ENCODE measurements around the gene DNAJA1.

Gene DNAJA1

DNA sequence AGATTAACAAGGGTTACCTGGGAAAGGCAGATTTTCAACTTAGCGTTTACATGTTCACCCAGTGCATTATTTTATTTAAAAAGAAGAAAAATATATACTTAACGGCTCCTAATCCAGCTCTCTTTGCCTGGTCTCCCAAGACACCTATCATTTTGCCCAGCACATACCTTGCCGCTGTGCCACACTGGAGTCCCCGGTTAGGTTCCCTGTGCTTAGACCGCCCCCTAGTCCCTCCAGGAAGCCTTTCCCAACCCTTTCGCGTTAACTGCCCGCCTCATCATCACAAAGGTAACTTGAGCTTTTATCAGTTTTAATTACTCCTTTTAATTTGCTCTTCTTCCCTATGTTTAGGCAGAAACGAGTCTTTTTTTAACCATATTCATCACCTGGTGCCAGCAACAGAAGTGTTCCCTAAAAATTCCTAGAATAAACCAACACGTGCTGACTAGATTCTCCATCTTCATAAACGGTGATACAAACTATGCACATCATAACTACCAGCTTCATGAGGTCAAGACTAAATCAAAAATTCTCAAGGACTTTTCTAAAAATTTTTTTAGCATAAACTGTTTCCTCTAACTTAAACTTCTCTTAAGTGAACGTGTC, 19.7 kb downstream of the DNAJA1 start:
- Histone ChIP-seq H3K4me2 (ENCODE audit: low read length) (peak overlapping the region; percentile 75), H3K9me2 (ENCODE audit: low read depth, low read length) (no peaks in the 10 kb centered on the region), H2AFZ (ENCODE audit: low read length) (0 out of 2 replicates have a peak overlapping the region, but pooled peaks have one; percentile 23), H3K4me3 (ENCODE audit: low read depth, low read length, poor library complexity, severe bottlenecking) (peak overlapping the region; percentile 64), H3K79me2 (ENCODE audit: insufficient read depth, low read length) (no peaks in the 10 kb centered on the region), H3K27me3 (ENCODE audit: insufficient read depth, low read length) (no peaks in the 10 kb centered on the region), H3K9ac (ENCODE audit: low read length) (peak overlapping the region; percentile 69), H3K9me3 (ENCODE audit: low read length) (no peaks in the 10 kb centered on the region), H3K36me3 (ENCODE audit: insufficient read depth, low read length) (peaks cover 37% of the 10 kb centered on the region), H3K27ac (ENCODE audit: low read depth, low read length, poor library complexity, severe bottlenecking) (peak overlapping the region; percentile 73), H3K4me1 (ENCODE audit: insufficient read depth, low read length, severe bottlenecking) (peaks cover 18% of the 10 kb centered on the region), H4K20me1 (ENCODE audit: insufficient read depth, low read length) (no peaks in the 10 kb centered on the region), H3F3A (ENCODE audit: insufficient read depth, low read length) (peaks cover 20% of the 10 kb centered on the region; the same call in 1 of the 2 replicates)
- TF ChIP-seq, protein P1, sequence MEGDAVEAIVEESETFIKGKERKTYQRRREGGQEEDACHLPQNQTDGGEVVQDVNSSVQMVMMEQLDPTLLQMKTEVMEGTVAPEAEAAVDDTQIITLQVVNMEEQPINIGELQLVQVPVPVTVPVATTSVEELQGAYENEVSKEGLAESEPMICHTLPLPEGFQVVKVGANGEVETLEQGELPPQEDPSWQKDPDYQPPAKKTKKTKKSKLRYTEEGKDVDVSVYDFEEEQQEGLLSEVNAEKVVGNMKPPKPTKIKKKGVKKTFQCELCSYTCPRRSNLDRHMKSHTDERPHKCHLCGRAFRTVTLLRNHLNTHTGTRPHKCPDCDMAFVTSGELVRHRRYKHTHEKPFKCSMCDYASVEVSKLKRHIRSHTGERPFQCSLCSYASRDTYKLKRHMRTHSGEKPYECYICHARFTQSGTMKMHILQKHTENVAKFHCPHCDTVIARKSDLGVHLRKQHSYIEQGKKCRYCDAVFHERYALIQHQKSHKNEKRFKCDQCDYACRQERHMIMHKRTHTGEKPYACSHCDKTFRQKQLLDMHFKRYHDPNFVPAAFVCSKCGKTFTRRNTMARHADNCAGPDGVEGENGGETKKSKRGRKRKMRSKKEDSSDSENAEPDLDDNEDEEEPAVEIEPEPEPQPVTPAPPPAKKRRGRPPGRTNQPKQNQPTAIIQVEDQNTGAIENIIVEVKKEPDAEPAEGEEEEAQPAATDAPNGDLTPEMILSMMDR (IDR thresholded peaks at IDR 0.05; ENCODE audit: low read length): peak; percentile 23; the same call in 1 of the 2 replicates
- no peak for TF ChIP-seq EZH2 (IDR thresholded peaks at IDR 0.05; ENCODE audit: borderline replicate concordance, low read length)

DNA sequence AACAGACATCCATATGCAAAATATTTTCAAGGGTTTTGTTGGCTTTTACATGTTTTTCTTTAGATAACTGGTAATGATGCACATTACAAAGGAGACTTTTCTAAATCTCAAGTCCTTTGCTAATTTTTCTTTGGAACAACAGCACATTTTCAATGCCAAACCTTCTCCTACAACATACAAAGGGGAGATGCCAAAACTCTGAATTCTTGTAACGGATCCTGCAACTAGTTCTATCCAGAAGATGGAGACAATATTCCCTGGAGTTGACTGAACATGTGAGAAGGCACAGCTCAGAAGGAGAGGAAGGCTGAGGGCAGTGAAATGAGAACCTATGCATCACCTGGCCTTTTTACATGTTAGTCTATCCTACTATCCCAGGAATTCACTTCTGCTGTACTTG, 21.0 kb downstream of the DNAJA1 start:
- Histone ChIP-seq H3K9ac (ENCODE audit: low read length) (no peak overlapping the region), H3K27ac (ENCODE audit: low read depth, low read length, poor library complexity, severe bottlenecking) (no peak overlapping the region), H3K9me3 (ENCODE audit: low read length) (no peaks in the 10 kb centered on the region), H3K4me3 (ENCODE audit: low read depth, low read length, poor library complexity, severe bottlenecking) (no peak overlapping the region), H3K27me3 (ENCODE audit: insufficient read depth, low read length) (no peaks in the 10 kb centered on the region), H2AFZ (ENCODE audit: low read length) (no peak overlapping the region), H3K9me2 (ENCODE audit: low read depth, low read length) (no peaks in the 10 kb centered on the region), H3K36me3 (ENCODE audit: insufficient read depth, low read length) (peaks cover 31% of the 10 kb centered on the region), H3K4me2 (ENCODE audit: low read length) (no peak overlapping the region), H3F3A (ENCODE audit: insufficient read depth, low read length) (peaks cover 20% of the 10 kb centered on the region; the same call in 1 of the 2 replicates), H4K20me1 (ENCODE audit: insufficient read depth, low read length) (no peaks in the 10 kb centered on the region), H3K4me1 (ENCODE audit: insufficient read depth, low read length, severe bottlenecking) (peaks cover 18% of the 10 kb centered on the region), H3K79me2 (ENCODE audit: insufficient read depth, low read length) (no peaks in the 10 kb centered on the region)
- no peak for TF ChIP-seq EZH2 (IDR thresholded peaks at IDR 0.05; ENCODE audit: borderline replicate concordance, low read length)
- TF ChIP-seq, protein P1 (IDR thresholded peaks at IDR 0.05; ENCODE audit: low read length): no peak

DNA sequence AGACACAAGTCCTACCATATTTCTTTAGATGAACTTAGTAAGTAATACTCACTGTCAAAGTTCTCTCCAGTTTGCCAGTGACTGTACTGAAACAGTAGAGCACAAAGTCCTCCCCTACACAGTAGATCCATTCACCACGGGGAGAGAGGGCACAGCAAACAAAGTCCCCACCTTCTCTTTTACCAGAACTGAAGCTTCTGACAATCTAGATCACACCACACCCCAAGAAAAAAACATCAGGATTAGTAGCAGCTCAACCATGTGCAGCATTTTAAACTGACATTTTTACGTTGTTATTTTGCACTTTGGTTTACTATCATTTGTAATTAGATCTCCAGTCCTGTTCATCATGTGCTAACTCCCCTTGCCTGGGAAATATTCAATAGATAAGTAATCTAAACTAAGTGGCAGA, 23.0 kb downstream of the DNAJA1 start:
- Histone ChIP-seq H3K9me2 (ENCODE audit: low read depth, low read length) (no peaks in the 10 kb centered on the region), H4K20me1 (ENCODE audit: insufficient read depth, low read length) (no peaks in the 10 kb centered on the region), H3K9ac (ENCODE audit: low read length) (no peak overlapping the region), H3F3A (ENCODE audit: insufficient read depth, low read length) (peaks cover 6% of the 10 kb centered on the region; the same call in 1 of the 2 replicates), H3K9me3 (ENCODE audit: low read length) (no peaks in the 10 kb centered on the region), H3K27me3 (ENCODE audit: insufficient read depth, low read length) (no peaks in the 10 kb centered on the region), H3K79me2 (ENCODE audit: insufficient read depth, low read length) (no peaks in the 10 kb centered on the region), H3K36me3 (ENCODE audit: insufficient read depth, low read length) (peaks cover 49% of the 10 kb centered on the region), H3K4me2 (ENCODE audit: low read length) (no peak overlapping the region), H3K4me1 (ENCODE audit: insufficient read depth, low read length, severe bottlenecking) (peaks cover 18% of the 10 kb centered on the region), H2AFZ (ENCODE audit: low read length) (no peak overlapping the region), H3K27ac (ENCODE audit: low read depth, low read length, poor library complexity, severe bottlenecking) (no peak overlapping the region), H3K4me3 (ENCODE audit: low read depth, low read length, poor library complexity, severe bottlenecking) (no peak overlapping the region)
- TF ChIP-seq, protein P1 (IDR thresholded peaks at IDR 0.05; ENCODE audit: low read length): no peak
- TF ChIP-seq EZH2 (IDR thresholded peaks at IDR 0.05; ENCODE audit: borderline replicate concordance, low read length): no peak
